Mesothelial cell of epicardium (in vitro differentiated cells): ENCODE results near the gene SPATS2L. TPM values are rescaled to one million over a fixed set of nuclear protein-coding genes. Genes with fewer than 3 reads are reported as not detected.

Experiments
- DNase-seq, 2 experiments: peaks; one replicate each; pipeline ENCODE4 v3.0.0; 2021; ENCODE audit warnings: low spot score in 2 of 2; ENCODE audit not compliant: unreplicated experiment in 2 of 2
- H3K27ac Mint-ChIP-seq: 2 replicates; pipeline ENCODE4 v1.8.0; 2021; ENCODE audit warnings: mixed read lengths
- H3K27me3 Mint-ChIP-seq: 2 replicates; pipeline ENCODE4 v1.8.0; 2021; ENCODE audit warnings: low read depth, mixed read lengths
- H3K36me3 Mint-ChIP-seq: 2 replicates; pipeline ENCODE4 v1.8.0; 2021; ENCODE audit warnings: mixed read lengths
- H3K4me1 Mint-ChIP-seq: 2 replicates; pipeline ENCODE4 v1.8.0; 2021; ENCODE audit warnings: mixed read lengths
- H3K4me3 Mint-ChIP-seq: 2 replicates; pipeline ENCODE4 v1.8.0; 2021; ENCODE audit warnings: mild to moderate bottlenecking, moderate library complexity, mixed read lengths
- H3K9me3 Mint-ChIP-seq: 2 replicates; pipeline ENCODE4 v1.8.0; 2021; ENCODE audit warnings: mixed read lengths
- total RNA-seq: library from RNA; stranded (reverse); gene quantifications from 3 replicates; pipeline ENCODE4 v1.2.1, GENCODE V29; 2021
- TF ChIP-seq, protein P1 (sequence below): fragments of 200-600 bp; sonication (generic); IDR thresholded peaks from one replicate; pipeline ENCODE4 v1.5.0; 2021; ENCODE audit warnings: antibody characterized with exemption; ENCODE audit not compliant: unreplicated experiment

Gene SPATS2L
- total RNA-seq, 1 donor from 2014 or later, result 84.8 TPM

DNA sequence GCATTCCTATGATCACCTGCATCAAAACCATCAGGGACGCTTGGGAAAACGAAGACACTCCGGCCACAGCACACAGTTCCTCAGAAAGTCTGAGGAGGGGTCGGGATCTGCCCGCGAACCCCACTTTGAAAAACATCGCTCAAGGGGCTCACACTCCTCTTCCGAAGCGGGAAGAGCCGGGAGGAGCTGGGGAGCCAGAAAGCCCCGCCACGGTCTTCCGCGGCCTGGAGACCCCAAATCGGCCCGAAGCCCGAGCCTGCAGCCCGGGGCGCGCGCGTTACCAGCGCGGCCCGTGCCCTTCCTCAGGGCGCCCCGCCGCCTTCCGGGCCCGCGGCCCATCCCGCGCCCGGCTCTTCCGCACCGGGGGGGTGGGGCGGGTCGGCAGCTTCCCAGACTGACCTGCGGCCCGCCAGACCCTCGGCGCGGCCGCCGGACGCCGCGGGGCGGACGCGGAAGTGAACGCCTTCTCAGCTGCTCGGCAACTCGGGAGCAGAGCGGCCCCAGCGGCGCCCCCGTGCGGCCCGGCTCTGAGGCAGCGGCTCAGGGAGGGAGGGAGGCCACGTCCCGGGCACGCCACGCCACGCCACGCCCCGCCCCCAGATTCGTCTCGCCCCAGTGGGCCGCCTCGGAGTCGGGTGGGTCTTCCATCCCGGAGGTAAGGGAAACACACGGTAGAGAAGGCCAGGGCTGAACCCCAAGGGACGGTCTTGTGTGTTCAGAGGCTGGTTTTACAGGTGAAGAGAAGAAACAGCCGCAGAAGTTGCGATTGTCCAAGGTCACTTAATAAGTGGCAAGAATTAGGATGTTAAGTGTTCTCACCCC is 203.3 kb downstream of the SPATS2L start, which contains the start of gene KCTD18:
Gene KCTD18, minus strand, starts transcription at position 457 of the 822 bp plus-strand sequence. CDS start 3,052 bp downstream, outside the sequence.
- H3K27me3 Mint-ChIP-seq, result peaks cover 3% of the 10 kb centered on the region
- peak; percentile 77 to 92 for DNase-seq
- H3K4me1 Mint-ChIP-seq, result peaks cover 12% of the 10 kb centered on the region
- TF ChIP-seq, protein P1, sequence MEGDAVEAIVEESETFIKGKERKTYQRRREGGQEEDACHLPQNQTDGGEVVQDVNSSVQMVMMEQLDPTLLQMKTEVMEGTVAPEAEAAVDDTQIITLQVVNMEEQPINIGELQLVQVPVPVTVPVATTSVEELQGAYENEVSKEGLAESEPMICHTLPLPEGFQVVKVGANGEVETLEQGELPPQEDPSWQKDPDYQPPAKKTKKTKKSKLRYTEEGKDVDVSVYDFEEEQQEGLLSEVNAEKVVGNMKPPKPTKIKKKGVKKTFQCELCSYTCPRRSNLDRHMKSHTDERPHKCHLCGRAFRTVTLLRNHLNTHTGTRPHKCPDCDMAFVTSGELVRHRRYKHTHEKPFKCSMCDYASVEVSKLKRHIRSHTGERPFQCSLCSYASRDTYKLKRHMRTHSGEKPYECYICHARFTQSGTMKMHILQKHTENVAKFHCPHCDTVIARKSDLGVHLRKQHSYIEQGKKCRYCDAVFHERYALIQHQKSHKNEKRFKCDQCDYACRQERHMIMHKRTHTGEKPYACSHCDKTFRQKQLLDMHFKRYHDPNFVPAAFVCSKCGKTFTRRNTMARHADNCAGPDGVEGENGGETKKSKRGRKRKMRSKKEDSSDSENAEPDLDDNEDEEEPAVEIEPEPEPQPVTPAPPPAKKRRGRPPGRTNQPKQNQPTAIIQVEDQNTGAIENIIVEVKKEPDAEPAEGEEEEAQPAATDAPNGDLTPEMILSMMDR, result peak; percentile 68
- H3K9me3 Mint-ChIP-seq, result no peaks in the 10 kb centered on the region
- H3K36me3 Mint-ChIP-seq, result peaks cover 2% of the 10 kb centered on the region
- peak within 1 kb of the TSS; percentile 81 for H3K27ac Mint-ChIP-seq
- peak within 1 kb of the TSS; percentile 82 for H3K4me3 Mint-ChIP-seq

DNA sequence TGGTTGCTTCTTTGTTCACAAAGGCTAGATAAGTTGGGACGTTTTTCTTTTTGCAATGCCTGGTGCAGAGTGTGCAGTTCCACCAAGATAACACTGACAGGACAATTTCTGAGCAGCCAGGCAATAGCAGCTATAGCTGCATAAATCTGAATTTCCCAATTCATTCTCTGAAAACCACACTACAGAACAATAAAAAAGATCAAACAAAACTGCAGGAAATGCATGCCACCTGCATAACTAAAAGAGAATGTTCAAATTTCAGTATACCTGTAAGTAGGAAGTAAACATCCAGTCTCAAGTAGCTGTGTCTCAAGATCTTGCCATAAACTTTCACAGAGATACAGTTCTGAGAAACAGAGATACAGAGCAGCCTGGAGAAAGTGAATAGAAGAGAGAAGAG is 208.7 kb downstream of the SPATS2L start:
- H3K4me3 Mint-ChIP-seq, result no peak overlapping the region
- TF ChIP-seq, protein P1, result no peak
- peaks cover 14% of the 10 kb centered on the region for H3K9me3 Mint-ChIP-seq

DNA sequence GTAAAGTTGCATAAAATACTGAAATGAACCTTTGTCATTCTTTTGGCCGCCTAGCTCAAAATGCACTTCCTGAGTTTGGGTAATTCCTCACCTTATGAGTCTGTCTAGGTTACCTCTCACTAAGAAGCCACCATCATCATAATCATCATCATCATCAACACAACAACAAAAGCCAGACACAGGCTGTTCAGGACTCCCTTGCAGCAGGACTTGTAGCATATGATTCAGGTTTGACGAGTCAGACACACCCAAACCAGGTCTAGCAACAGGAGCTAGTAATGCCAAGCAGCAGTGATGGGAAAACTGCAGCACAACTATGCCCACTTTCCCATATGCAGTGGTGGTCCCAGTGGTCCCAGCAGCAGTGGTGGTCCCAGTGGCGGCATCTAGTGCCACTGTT is 216.7 kb downstream of the SPATS2L start:
- Mint-ChIP-seq H3K9me3 (peaks cover under 1% of the 10 kb centered on the region), H3K36me3 (no peaks in the 10 kb centered on the region), H3K27ac (no peak overlapping the region), H3K4me1 (peaks cover 15% of the 10 kb centered on the region), H3K4me3 (no peak overlapping the region), H3K27me3 (peaks cover 15% of the 10 kb centered on the region)
- DNase-seq, result no peak
- TF ChIP-seq, protein P1, result no peak

More for the DNA sequence above, 208.7 kb downstream of the SPATS2L start:
- Mint-ChIP-seq H3K27me3 (peaks cover 9% of the 10 kb centered on the region), H3K27ac (no peak overlapping the region), H3K36me3 (no peaks in the 10 kb centered on the region), H3K4me1 (peaks cover 3% of the 10 kb centered on the region)
- DNase-seq, result no peak

DNA sequence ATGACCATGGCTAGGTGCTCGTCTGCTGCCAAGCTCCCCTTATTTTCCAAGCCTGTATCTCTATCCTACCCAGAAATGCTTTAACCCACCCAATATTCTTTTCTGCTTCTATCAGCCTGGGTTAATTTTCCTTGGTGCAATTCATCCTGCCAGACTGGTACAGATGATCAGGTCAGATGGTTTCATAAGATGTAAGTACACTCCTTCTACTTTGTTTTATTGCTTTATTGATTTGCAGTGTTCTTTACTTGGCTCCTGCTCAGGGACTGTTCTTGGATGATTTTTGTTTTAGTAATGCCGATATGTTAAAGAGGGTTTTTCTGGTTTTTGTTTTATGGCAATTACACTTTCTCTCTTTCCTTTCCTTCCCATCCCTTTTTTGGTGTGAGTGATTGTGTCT is 217.1 kb downstream of the SPATS2L start:
- TF ChIP-seq, protein P1, result no peak
- H3K27ac Mint-ChIP-seq, result no peak overlapping the region
- no peak for DNase-seq
- peaks cover 15% of the 10 kb centered on the region for H3K4me1 Mint-ChIP-seq
- no peaks in the 10 kb centered on the region for H3K36me3 Mint-ChIP-seq
- no peak overlapping the region for H3K4me3 Mint-ChIP-seq
- H3K9me3 Mint-ChIP-seq, result no peaks in the 10 kb centered on the region
- H3K27me3 Mint-ChIP-seq, result peaks cover 15% of the 10 kb centered on the region

DNA sequence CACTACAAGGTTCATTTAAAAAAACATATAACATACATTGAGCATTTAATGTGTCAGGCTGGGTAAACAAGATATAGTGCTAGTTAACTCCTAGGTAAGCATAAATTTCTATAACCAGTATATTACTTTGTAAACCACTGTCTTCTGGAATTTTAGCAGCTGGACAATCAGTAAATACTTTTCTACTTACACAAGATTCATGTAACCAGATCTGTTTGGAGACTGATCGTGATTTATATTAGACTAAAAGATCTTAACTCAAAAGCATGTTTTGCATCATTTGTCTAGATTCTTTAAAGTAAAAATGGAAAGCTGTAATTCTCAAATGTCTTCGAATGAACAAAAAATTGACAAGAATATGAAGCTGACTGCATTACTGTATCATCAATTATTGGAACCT is 218.6 kb downstream of the SPATS2L start:
- H3K27ac Mint-ChIP-seq, result no peak overlapping the region
- H3K9me3 Mint-ChIP-seq, result no peaks in the 10 kb centered on the region
- peaks cover 10% of the 10 kb centered on the region for H3K27me3 Mint-ChIP-seq
- no peaks in the 10 kb centered on the region for H3K36me3 Mint-ChIP-seq
- peaks cover 15% of the 10 kb centered on the region for H3K4me1 Mint-ChIP-seq
- H3K4me3 Mint-ChIP-seq, result peak overlapping the region; percentile 92
- TF ChIP-seq, protein P1, result no peak
- DNase-seq, result no peak
